Measurements from ENCODE around the gene ZNF532.
"Not testable (repeated sequence)": the region's sequence is repeated elsewhere in the genome, so short reads cannot be mapped to it uniquely, and the experiment has no call there.

ZNF532 gene

GRCh38 chr18:58864146-58865032 lies at the start of gene ZNF532:
TSS of gene ZNF532 (plus strand) at chr18:58864877. CDS start in a region left out here.
- DNase-seq (ENCODE audit: low read depth, low spot score), result peak; percentile 84

- peak; percentile 47 for DNase-seq (ENCODE audit: low read depth, low spot score)
Observed at GRCh38 chr18:58819051-58819450, 45.6 kb upstream of the ZNF532 start.

GRCh38 chr18:58820251-58820650 lies 44.4 kb upstream of the ZNF532 start:
- DNase-seq (ENCODE audit: low read depth, low spot score), result no peak

GRCh38 chr18:58822944-58823343 lies 41.7 kb upstream of the ZNF532 start:
- no peak for DNase-seq (ENCODE audit: low read depth, low spot score)

GRCh38 chr18:58823412-58823811 lies 41.3 kb upstream of the ZNF532 start:
- DNase-seq (ENCODE audit: low read depth, low spot score), result no peak

- not testable (repeated sequence) for DNase-seq (ENCODE audit: low read depth, low spot score)
Observed at GRCh38 chr18:58826926-58827325, 37.8 kb upstream of the ZNF532 start.

GRCh38 chr18:58827428-58827827 lies 37.2 kb upstream of the ZNF532 start:
- DNase-seq (ENCODE audit: low read depth, low spot score), result no peak

- no peak for DNase-seq (ENCODE audit: low read depth, low spot score)
Observed at GRCh38 chr18:58827886-58828285, 36.8 kb upstream of the ZNF532 start.

GRCh38 chr18:58828399-58829121 lies 36.1 kb upstream of the ZNF532 start:
- DNase-seq (ENCODE audit: low read depth, low spot score), result peak; percentile 30

GRCh38 chr18:58829263-58829662 lies 35.4 kb upstream of the ZNF532 start:
- peak; percentile 65 for DNase-seq (ENCODE audit: low read depth, low spot score)

GRCh38 chr18:58829886-58830285 lies 34.8 kb upstream of the ZNF532 start:
- DNase-seq (ENCODE audit: low read depth, low spot score), result not testable (repeated sequence)

- DNase-seq (ENCODE audit: low read depth, low spot score), result peak; percentile 34
Observed at GRCh38 chr18:58831606-58832005, 33.1 kb upstream of the ZNF532 start.

- DNase-seq (ENCODE audit: low read depth, low spot score), result peak; percentile 17
Observed at GRCh38 chr18:58838165-58838860, 26.4 kb upstream of the ZNF532 start.

- DNase-seq (ENCODE audit: low read depth, low spot score), result no peak
Observed at GRCh38 chr18:58838946-58839345, 25.7 kb upstream of the ZNF532 start.

- peak; percentile 43 for DNase-seq (ENCODE audit: low read depth, low spot score)
Observed at GRCh38 chr18:58842978-58843687, 21.5 kb upstream of the ZNF532 start.

- no peak for DNase-seq (ENCODE audit: low read depth, low spot score)
Observed at GRCh38 chr18:58843688-58844035, 21.0 kb upstream of the ZNF532 start.

GRCh38 chr18:58844871-58845270 lies 19.8 kb upstream of the ZNF532 start:
- DNase-seq (ENCODE audit: low read depth, low spot score), result no peak

- no peak for DNase-seq (ENCODE audit: low read depth, low spot score)
Observed at GRCh38 chr18:58845928-58846724, 18.6 kb upstream of the ZNF532 start.

GRCh38 chr18:58847383-58848071 lies 17.1 kb upstream of the ZNF532 start:
- DNase-seq (ENCODE audit: low read depth, low spot score), result peak; percentile 81

- DNase-seq (ENCODE audit: low read depth, low spot score), result peak; percentile 51
Observed at GRCh38 chr18:58848685-58849084, 16.0 kb upstream of the ZNF532 start.

Data from astrocyte of the hippocampus (primary cell).